Calu3 (cell line): Measurements from ENCODE around the gene ATG9A. TPM values are rescaled to one million over a fixed set of nuclear protein-coding genes. Genes with fewer than 3 reads are reported as not detected.
A peak's percentile ranks its signal among the peaks of the same experiment; 100 is the strongest.

Experiments
- BruUV-seq: library from RNA; stranded (reverse); fragments of 400-500 nt; replicated peaks from 2 replicates; lab custom pipeline; 2021; lab: Mats Ljungman, UMichigan
- CTCF ChIA-PET: fragments of 300-600 bp; sonication (Branson Sonifier 250); formaldehyde crosslinking; loops from one replicate; lab custom pipeline; 2022; ENCODE audit warnings: antibody characterized with exemption; lab: Charles Lee
- DNase-seq: peaks from one replicate; pipeline ENCODE4 v3.0.0; 2022
- H3K27ac Mint-ChIP-seq: one replicate; pipeline ENCODE4 v1.8.0; 2022; ENCODE audit warnings: mixed read lengths; ENCODE audit not compliant: unreplicated experiment
- H3K27me3 Mint-ChIP-seq: one replicate; pipeline ENCODE4 v1.8.0; 2022; ENCODE audit warnings: mixed read lengths; ENCODE audit not compliant: unreplicated experiment
- H3K36me3 Mint-ChIP-seq: one replicate; pipeline ENCODE4 v1.8.0; 2022; ENCODE audit warnings: mild to moderate bottlenecking, moderate library complexity, mixed read lengths; ENCODE audit not compliant: insufficient read depth, unreplicated experiment
- H3K4me1 Mint-ChIP-seq: one replicate; pipeline ENCODE4 v1.8.0; 2022; ENCODE audit warnings: mild to moderate bottlenecking, low read depth, mixed read lengths; ENCODE audit not compliant: unreplicated experiment
- H3K4me3 Mint-ChIP-seq: one replicate; pipeline ENCODE4 v1.8.0; 2022; ENCODE audit warnings: mild to moderate bottlenecking, low read depth, moderate library complexity, mixed read lengths; ENCODE audit not compliant: unreplicated experiment
- H3K9me3 Mint-ChIP-seq: one replicate; pipeline ENCODE4 v1.8.0; 2022; ENCODE audit warnings: low read depth, mixed read lengths; ENCODE audit not compliant: unreplicated experiment
- intact Hi-C: fragments of 100-400 bp; cut with micrococcal nuclease; formaldehyde crosslinking; loops from one replicate; pipeline ENCODE4 v1.10.0; 2022; ENCODE audit not compliant: unreplicated experiment
- total RNA-seq: library from RNA; stranded (reverse); gene quantifications from 2 replicates; pipeline ENCODE4 v1.2.3, GENCODE V29; 2022
- TF ChIP-seq, protein P1 (sequence below): fragments of 200-600 bp; IDR thresholded peaks from one replicate; pipeline ENCODE4 v1.8.0; 2022; ENCODE audit warnings: antibody characterized with exemption; ENCODE audit not compliant: unreplicated experiment

ATG9A gene
- total RNA-seq, 1 experiment from 2014 or later: 42.4 TPM

DNA sequence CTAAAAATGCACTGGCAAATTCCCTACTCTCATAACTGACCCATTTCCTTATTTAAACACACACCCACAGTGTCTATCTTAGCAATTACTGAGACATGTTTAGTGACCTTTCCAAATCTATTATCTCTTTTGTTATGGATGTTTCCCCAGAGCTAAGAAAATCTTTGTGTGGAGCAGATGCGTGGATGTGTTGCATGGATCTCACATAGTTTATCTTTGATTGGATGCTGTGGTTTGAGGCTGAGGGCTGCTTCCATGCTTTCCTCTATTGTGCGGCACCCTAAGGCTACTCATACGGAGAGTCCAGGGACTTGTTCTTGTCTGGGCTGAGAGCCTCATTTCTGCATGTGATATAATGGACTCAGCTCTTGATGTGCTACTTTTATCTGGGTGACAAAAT is 4.9 kb upstream of the ATG9A start:
- Mint-ChIP-seq H3K4me3 (no peak overlapping the region), H3K27me3 (no peaks in the 10 kb centered on the region), H3K36me3 (peaks cover 58% of the 10 kb centered on the region), H3K4me1 (no peaks in the 10 kb centered on the region), H3K9me3 (no peaks in the 10 kb centered on the region), H3K27ac (no peak overlapping the region)
- CTCF ChIA-PET: interaction anchor here (1.6 kb wide), 1 partner anchor 11 kb away, joined by 3 read pairs; the partner anchor contains the start of genes GLB1L and STK16
- DNase-seq: no peak
- BruUV-seq: no TSS peak
- TF ChIP-seq, protein P1, sequence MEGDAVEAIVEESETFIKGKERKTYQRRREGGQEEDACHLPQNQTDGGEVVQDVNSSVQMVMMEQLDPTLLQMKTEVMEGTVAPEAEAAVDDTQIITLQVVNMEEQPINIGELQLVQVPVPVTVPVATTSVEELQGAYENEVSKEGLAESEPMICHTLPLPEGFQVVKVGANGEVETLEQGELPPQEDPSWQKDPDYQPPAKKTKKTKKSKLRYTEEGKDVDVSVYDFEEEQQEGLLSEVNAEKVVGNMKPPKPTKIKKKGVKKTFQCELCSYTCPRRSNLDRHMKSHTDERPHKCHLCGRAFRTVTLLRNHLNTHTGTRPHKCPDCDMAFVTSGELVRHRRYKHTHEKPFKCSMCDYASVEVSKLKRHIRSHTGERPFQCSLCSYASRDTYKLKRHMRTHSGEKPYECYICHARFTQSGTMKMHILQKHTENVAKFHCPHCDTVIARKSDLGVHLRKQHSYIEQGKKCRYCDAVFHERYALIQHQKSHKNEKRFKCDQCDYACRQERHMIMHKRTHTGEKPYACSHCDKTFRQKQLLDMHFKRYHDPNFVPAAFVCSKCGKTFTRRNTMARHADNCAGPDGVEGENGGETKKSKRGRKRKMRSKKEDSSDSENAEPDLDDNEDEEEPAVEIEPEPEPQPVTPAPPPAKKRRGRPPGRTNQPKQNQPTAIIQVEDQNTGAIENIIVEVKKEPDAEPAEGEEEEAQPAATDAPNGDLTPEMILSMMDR: no peak
- intact Hi-C loops: no loop called here

DNA sequence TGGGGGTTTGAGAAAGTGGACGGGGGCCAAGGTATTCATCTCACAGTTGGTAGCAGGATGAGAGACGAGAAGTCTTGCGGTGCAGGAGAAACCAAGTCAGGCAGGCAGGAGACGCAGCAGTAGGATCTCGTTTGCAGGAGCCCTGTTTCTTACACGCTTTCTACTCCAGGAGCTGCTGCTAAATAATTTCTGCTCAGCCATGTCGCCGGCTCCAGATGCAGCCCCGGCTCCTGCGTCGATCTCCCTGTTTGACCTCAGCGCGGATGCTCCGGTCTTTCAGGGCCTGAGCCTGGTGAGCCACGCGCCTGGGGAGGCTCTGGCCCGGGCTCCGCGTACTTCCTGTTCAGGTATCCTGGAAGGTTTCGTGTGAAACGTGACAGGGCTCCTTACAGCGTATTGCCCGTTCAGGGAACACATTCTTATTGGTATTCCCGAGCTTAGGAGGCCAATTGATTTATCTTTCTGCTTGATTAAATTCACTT is 664 bp upstream of the ATG9A start:
- H3K36me3 Mint-ChIP-seq: peaks cover 51% of the 10 kb centered on the region
- H3K9me3 Mint-ChIP-seq: no peaks in the 10 kb centered on the region
- H3K27me3 Mint-ChIP-seq: no peaks in the 10 kb centered on the region
- DNase-seq: peak; percentile 52
- no peaks in the 10 kb centered on the region for H3K4me1 Mint-ChIP-seq
- TSS peak; percentile 64 for BruUV-seq
- peak overlapping the region; percentile 97 for H3K27ac Mint-ChIP-seq
- CTCF ChIA-PET: interaction anchor here (0.7 to 1.8 kb wide), 5 partner anchors 19 to 65 kb away, joined by 3 to 7 read pairs (median 3); partner anchors contain the start of genes CNPPD1 and DNAJB2
- TF ChIP-seq, protein P1: no peak
- peak overlapping the region; percentile 99 for H3K4me3 Mint-ChIP-seq
- intact Hi-C loops: no loop called here

DNA sequence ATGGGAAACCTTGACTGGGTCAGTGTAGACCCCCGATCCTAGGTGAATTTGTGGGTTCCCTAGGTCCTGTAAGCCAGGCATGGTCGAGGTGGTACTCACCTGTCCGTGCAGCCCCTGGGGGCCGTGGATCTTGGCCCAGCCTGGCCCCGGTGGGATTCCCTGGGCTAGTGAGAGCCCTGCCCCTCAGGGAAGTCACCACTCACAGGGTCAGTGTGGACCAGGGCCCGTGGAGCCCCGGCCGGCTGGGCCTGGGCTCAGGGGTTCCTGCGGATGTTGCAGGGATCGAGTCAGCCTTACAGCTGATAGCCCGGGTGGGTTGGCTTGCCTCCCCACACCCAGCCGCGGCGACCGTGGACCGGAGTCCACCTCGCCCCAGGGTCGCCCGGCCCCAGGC is 528 bp downstream of the ATG9A start:
- Mint-ChIP-seq H3K27ac (peak overlapping the region; percentile 97), H3K36me3 (peaks cover 52% of the 10 kb centered on the region), H3K4me3 (peak overlapping the region; percentile 99), H3K4me1 (no peaks in the 10 kb centered on the region), H3K27me3 (no peaks in the 10 kb centered on the region), H3K9me3 (no peaks in the 10 kb centered on the region)
- no peak for DNase-seq
- TF ChIP-seq, protein P1: no peak
- intact Hi-C loops: no loop called here
- CTCF ChIA-PET: interaction anchor here (1.0 to 1.8 kb wide), 5 partner anchors 11 to 66 kb away, joined by 3 to 7 read pairs (median 4); partner anchors contain the start of genes CNPPD1, GLB1L and STK16
- BruUV-seq: no TSS peak

DNA sequence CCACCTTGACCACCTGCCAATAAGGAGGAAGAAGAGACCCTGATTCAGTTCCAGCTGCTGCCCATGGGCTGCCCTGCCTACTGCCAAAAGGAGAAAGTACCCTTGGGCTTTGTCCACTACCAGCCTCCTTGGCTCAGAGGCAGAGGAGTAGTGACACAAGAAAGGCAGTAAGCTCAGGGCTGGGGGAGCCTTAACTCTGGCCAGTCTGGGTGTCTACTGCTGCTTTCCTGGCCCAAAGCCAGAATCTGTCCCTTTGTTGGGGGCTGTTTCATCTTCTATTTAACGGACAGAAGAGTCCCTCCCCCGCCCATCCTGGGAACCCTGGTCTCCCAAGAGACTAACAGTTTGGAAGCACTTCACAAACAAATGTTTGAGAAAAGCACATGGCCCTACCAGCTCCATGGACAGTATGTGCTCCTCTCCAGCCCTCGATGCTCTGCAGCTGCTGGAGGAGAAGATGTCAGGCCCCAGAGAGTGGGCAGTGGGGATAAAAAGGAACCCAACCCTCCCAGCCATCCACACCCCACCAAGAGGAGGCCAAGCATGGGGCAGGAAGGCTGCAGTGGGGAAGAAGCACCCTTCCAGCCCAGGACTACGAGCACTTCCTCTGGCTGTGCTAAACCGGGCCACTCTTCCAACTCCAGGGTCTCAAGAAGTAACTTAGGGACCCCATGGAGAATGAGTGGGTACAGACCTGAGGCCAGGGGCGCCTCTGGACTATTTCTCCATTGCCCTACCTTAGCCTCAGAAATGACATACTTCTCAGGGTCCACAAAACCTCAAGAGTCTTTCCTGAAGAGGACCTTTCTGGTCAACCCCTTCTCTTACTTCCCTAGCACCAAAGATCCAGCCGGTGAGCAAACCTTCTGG is 1.2 kb downstream of the ATG9A start:
- H3K9me3 Mint-ChIP-seq: no peaks in the 10 kb centered on the region
- H3K4me1 Mint-ChIP-seq: no peaks in the 10 kb centered on the region
- DNase-seq: no peak
- BruUV-seq: no TSS peak
- H3K27me3 Mint-ChIP-seq: no peaks in the 10 kb centered on the region
- intact Hi-C loops: no loop called here
- TF ChIP-seq, protein P1: no peak
- H3K27ac Mint-ChIP-seq: no peak overlapping the region
- H3K4me3 Mint-ChIP-seq: peak overlapping the region; percentile 99
- CTCF ChIA-PET: interaction anchor here (1.0 to 1.5 kb wide), 3 partner anchors 11 to 66 kb away, joined by 3 to 5 read pairs (median 4); no protein-coding TSS in a partner anchor
- H3K36me3 Mint-ChIP-seq: peaks cover 53% of the 10 kb centered on the region
